Nephron progenitor cell (in vitro differentiated cells): ENCODE data around the gene TXNDC5.

Experiments
- DNase-seq: peaks from one replicate; pipeline ENCODE4 v3.0.0; 2021
- H3K27ac Mint-ChIP-seq: 2 replicates; pipeline ENCODE4 v1.8.0; 2021; ENCODE audit warnings: mild to moderate bottlenecking, moderate library complexity, mixed read lengths
- H3K27me3 Mint-ChIP-seq: 2 replicates; pipeline ENCODE4 v1.8.0; 2021; ENCODE audit warnings: mild to moderate bottlenecking, low read depth, mixed read lengths; ENCODE audit not compliant: poor library complexity
- H3K36me3 Mint-ChIP-seq: 2 replicates; pipeline ENCODE4 v1.8.0; 2021; ENCODE audit warnings: low read depth, mixed read lengths
- H3K4me1 Mint-ChIP-seq: 2 replicates; pipeline ENCODE4 v1.8.0; 2021; ENCODE audit warnings: mixed read lengths
- H3K4me3 Mint-ChIP-seq: 2 replicates; pipeline ENCODE4 v1.8.0; 2021; ENCODE audit warnings: mild to moderate bottlenecking, moderate library complexity, mixed read lengths
- H3K9me3 Mint-ChIP-seq: 2 replicates; pipeline ENCODE4 v1.8.0; 2021; ENCODE audit warnings: mild to moderate bottlenecking, moderate library complexity, mixed read lengths
- TF ChIP-seq, protein P1 (sequence below): fragments of 200-600 bp; sonication (generic); IDR thresholded peaks from 2 replicates; pipeline ENCODE4 v1.5.0; 2021; ENCODE audit warnings: antibody characterized with exemption

TXNDC5 gene

GRCh38 chr6:7866526-7866925 is 44.1 kb downstream of the TXNDC5 start:
- TF ChIP-seq, protein P1, sequence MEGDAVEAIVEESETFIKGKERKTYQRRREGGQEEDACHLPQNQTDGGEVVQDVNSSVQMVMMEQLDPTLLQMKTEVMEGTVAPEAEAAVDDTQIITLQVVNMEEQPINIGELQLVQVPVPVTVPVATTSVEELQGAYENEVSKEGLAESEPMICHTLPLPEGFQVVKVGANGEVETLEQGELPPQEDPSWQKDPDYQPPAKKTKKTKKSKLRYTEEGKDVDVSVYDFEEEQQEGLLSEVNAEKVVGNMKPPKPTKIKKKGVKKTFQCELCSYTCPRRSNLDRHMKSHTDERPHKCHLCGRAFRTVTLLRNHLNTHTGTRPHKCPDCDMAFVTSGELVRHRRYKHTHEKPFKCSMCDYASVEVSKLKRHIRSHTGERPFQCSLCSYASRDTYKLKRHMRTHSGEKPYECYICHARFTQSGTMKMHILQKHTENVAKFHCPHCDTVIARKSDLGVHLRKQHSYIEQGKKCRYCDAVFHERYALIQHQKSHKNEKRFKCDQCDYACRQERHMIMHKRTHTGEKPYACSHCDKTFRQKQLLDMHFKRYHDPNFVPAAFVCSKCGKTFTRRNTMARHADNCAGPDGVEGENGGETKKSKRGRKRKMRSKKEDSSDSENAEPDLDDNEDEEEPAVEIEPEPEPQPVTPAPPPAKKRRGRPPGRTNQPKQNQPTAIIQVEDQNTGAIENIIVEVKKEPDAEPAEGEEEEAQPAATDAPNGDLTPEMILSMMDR: no peak
- Mint-ChIP-seq H3K36me3 (peaks cover 15% of the 10 kb centered on the region), H3K27ac (no peak overlapping the region), H3K27me3 (peaks cover 10% of the 10 kb centered on the region), H3K4me1 (peaks cover 27% of the 10 kb centered on the region), H3K9me3 (no peaks in the 10 kb centered on the region), H3K4me3 (peak overlapping the region; percentile 18)
- no peak for DNase-seq

- H3K27ac Mint-ChIP-seq: no peak overlapping the region
- H3K4me1 Mint-ChIP-seq: peaks cover 27% of the 10 kb centered on the region
- peaks cover 12% of the 10 kb centered on the region for H3K27me3 Mint-ChIP-seq
- no peak overlapping the region for H3K4me3 Mint-ChIP-seq
- H3K36me3 Mint-ChIP-seq: peaks cover 15% of the 10 kb centered on the region
- no peak for DNase-seq
- TF ChIP-seq, protein P1: no peak
- no peaks in the 10 kb centered on the region for H3K9me3 Mint-ChIP-seq
Observed at GRCh38 chr6:7865781-7866180, 44.8 kb downstream of the TXNDC5 start.

DNA sequence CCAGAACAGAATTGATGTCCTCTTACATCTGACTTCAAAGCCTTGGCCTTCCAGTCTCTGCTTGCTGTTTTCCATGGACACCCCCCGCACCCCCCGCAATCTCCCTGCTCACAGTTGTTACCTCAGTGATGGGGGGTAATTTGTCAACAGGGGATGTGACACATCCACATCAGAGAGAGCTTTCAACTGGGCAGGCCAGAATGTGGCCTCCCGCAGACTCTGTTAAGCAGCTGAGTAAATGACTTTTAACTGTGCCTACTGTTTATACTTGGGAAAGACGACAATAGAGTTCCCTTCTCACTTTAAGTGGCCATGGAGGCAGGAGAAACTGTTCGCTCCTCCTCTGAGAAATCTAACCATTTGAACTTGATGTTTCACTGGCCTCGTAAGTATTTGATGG is 51.0 kb downstream of the TXNDC5 start:
- Mint-ChIP-seq H3K27me3 (peaks cover 16% of the 10 kb centered on the region), H3K36me3 (peaks cover 11% of the 10 kb centered on the region), H3K27ac (peak overlapping the region; percentile 19), H3K4me3 (no peak overlapping the region), H3K4me1 (peaks cover 17% of the 10 kb centered on the region), H3K9me3 (peaks cover 10% of the 10 kb centered on the region)
- DNase-seq: no peak
- TF ChIP-seq, protein P1: no peak

GRCh38 chr6:7851780-7852179 is 58.8 kb downstream of the TXNDC5 start:
- Mint-ChIP-seq H3K27ac (no peak overlapping the region), H3K9me3 (peaks cover 59% of the 10 kb centered on the region), H3K27me3 (no peaks in the 10 kb centered on the region), H3K36me3 (peaks cover 15% of the 10 kb centered on the region), H3K4me3 (no peak overlapping the region), H3K4me1 (no peaks in the 10 kb centered on the region)
- TF ChIP-seq, protein P1: no peak
- DNase-seq: no peak

- H3K27ac Mint-ChIP-seq: no peak overlapping the region
- peaks cover 48% of the 10 kb centered on the region for H3K9me3 Mint-ChIP-seq
- no peaks in the 10 kb centered on the region for H3K27me3 Mint-ChIP-seq
- DNase-seq: no peak
- peaks cover 15% of the 10 kb centered on the region for H3K36me3 Mint-ChIP-seq
- no peaks in the 10 kb centered on the region for H3K4me1 Mint-ChIP-seq
- H3K4me3 Mint-ChIP-seq: no peak overlapping the region
- TF ChIP-seq, protein P1: no peak
Observed at GRCh38 chr6:7848229-7848628, 62.4 kb downstream of the TXNDC5 start.

- H3K4me3 Mint-ChIP-seq: no peak overlapping the region
- TF ChIP-seq, protein P1: no peak
- peaks cover 15% of the 10 kb centered on the region for H3K36me3 Mint-ChIP-seq
- no peaks in the 10 kb centered on the region for H3K4me1 Mint-ChIP-seq
- H3K27ac Mint-ChIP-seq: no peak overlapping the region
- no peak for DNase-seq
- peaks cover 40% of the 10 kb centered on the region for H3K9me3 Mint-ChIP-seq
- H3K27me3 Mint-ChIP-seq: no peaks in the 10 kb centered on the region
Observed at GRCh38 chr6:7846966-7847818, 63.4 kb downstream of the TXNDC5 start.
